Mesothelial cell of epicardium (in vitro differentiated cells): ENCODE data around the gene POP5. TPM values are rescaled to one million over a fixed set of nuclear protein-coding genes. Genes with fewer than 3 reads are reported as not detected.

Experiments
- DNase-seq, 2 experiments: peaks; one replicate each; pipeline ENCODE4 v3.0.0; 2021; ENCODE audit warnings: low spot score in 2 of 2; ENCODE audit not compliant: unreplicated experiment in 2 of 2
- H3K27ac Mint-ChIP-seq: 2 replicates; pipeline ENCODE4 v1.8.0; 2021; ENCODE audit warnings: mixed read lengths
- H3K27me3 Mint-ChIP-seq: 2 replicates; pipeline ENCODE4 v1.8.0; 2021; ENCODE audit warnings: low read depth, mixed read lengths
- H3K36me3 Mint-ChIP-seq: 2 replicates; pipeline ENCODE4 v1.8.0; 2021; ENCODE audit warnings: mixed read lengths
- H3K4me1 Mint-ChIP-seq: 2 replicates; pipeline ENCODE4 v1.8.0; 2021; ENCODE audit warnings: mixed read lengths
- H3K4me3 Mint-ChIP-seq: 2 replicates; pipeline ENCODE4 v1.8.0; 2021; ENCODE audit warnings: mild to moderate bottlenecking, moderate library complexity, mixed read lengths
- H3K9me3 Mint-ChIP-seq: 2 replicates; pipeline ENCODE4 v1.8.0; 2021; ENCODE audit warnings: mixed read lengths
- total RNA-seq: library from RNA; stranded (reverse); gene quantifications from 3 replicates; pipeline ENCODE4 v1.2.1, GENCODE V29; 2021
- TF ChIP-seq, protein P1 (sequence below): fragments of 200-600 bp; sonication (generic); IDR thresholded peaks from one replicate; pipeline ENCODE4 v1.5.0; 2021; ENCODE audit warnings: antibody characterized with exemption; ENCODE audit not compliant: unreplicated experiment

POP5 gene
- total RNA-seq, 1 donor from 2014 or later = 38.6 TPM

DNA sequence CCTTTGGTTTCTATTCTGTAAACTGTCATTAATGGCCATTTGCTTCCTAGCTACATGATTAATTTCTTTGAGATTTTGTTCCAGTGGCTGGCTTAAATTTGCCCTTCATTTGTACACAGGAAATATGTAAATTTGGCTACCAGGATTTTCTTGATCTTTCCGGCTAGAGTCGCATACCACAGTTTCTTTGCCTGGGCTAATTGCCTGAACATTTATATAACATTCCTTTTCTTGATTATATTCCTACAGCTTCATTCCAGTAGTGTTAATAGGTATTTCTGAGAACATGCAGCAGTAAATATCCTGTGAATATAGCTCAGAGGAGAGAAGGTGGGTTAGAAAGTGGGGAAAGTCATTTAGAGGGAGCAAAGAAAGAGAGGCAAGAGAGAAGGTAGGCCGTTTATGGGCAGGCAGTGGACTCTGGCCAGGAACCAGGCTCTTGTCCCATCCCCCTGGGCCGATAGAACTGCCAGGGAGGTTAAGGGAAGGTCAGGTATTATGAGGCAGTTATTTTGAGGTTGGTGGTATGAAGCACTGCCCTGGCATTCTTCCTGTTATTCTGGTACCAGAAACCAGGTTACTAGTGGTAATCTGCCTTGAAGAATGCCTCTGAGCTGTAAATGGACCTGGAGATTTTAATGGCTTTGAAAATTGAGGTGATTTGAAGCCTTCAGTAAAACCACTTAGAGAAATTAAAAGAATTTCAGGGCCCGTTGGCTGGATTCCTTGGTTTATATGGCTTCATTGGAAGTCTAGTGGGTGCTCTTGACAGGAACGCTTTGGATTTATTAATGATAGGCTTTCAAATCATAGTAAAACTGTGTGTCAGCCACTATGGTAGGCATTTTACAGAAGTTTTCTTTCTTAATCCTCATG lies 42.7 kb downstream of the POP5 start:
- no peaks in the 10 kb centered on the region for H3K9me3 Mint-ChIP-seq
- H3K36me3 Mint-ChIP-seq = peaks cover 3% of the 10 kb centered on the region
- no peak for DNase-seq
- peaks cover 47% of the 10 kb centered on the region for H3K4me1 Mint-ChIP-seq
- H3K4me3 Mint-ChIP-seq = peak overlapping the region; percentile 44
- TF ChIP-seq, protein P1, sequence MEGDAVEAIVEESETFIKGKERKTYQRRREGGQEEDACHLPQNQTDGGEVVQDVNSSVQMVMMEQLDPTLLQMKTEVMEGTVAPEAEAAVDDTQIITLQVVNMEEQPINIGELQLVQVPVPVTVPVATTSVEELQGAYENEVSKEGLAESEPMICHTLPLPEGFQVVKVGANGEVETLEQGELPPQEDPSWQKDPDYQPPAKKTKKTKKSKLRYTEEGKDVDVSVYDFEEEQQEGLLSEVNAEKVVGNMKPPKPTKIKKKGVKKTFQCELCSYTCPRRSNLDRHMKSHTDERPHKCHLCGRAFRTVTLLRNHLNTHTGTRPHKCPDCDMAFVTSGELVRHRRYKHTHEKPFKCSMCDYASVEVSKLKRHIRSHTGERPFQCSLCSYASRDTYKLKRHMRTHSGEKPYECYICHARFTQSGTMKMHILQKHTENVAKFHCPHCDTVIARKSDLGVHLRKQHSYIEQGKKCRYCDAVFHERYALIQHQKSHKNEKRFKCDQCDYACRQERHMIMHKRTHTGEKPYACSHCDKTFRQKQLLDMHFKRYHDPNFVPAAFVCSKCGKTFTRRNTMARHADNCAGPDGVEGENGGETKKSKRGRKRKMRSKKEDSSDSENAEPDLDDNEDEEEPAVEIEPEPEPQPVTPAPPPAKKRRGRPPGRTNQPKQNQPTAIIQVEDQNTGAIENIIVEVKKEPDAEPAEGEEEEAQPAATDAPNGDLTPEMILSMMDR = no peak
- peak overlapping the region; percentile 84 for H3K27ac Mint-ChIP-seq
- H3K27me3 Mint-ChIP-seq = no peaks in the 10 kb centered on the region

DNA sequence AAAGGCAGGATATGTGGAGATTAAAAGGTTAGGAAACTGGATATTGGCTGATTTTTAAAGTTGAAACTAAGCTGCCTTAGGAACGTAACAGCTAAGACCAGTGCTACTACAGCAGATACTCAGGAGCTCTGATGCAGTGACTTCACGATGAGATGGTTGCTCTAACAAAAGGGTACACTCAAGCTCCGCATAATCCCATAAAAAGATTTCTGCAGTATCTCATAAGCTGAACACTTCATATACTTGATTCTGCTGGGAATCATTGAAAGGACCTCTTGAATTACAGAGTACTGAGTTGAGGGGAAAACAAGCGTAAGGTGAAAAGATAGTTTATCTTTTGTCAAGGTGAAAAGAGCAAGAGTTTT lies 43.4 kb downstream of the POP5 start:
- H3K4me1 Mint-ChIP-seq = peaks cover 47% of the 10 kb centered on the region
- H3K27ac Mint-ChIP-seq = peak overlapping the region; percentile 84
- no peak for DNase-seq
- peak overlapping the region; percentile 44 for H3K4me3 Mint-ChIP-seq
- no peaks in the 10 kb centered on the region for H3K9me3 Mint-ChIP-seq
- H3K36me3 Mint-ChIP-seq = peaks cover 3% of the 10 kb centered on the region
- H3K27me3 Mint-ChIP-seq = no peaks in the 10 kb centered on the region
- TF ChIP-seq, protein P1 = no peak

DNA sequence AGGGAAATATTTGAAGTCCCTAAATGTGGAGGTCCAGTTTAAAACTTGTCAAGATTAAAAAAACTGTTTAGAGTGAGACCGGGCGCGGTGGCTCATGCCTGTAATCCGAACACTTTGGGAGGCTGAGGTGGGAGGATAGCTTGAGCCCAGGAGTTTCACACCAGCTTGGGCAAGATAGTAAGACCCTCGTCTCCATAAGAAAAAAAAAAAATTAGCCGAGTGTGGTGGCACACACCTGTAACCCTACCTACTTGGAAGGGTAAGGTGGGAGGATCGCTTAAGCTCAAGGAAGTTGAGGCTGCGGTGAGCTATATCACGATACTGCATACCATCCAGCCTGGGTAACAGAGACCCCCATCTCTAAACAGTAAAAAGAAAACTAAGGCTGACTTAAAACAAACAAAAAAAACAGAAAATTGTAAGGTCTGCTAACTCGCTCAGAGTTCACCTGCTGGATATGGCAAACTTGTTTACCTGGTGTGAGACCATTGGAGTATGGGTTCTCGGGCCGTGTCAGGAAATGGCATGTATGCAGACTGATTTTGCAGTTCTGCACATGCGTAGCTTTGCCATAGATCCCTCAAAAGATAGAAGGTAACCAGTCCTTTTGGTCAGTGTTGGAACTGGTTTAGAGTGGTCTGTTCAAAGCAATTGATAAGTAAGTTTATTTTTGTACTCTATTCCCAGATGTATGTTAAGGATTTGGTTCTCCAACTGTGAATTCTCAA lies 45.0 kb downstream of the POP5 start:
- TF ChIP-seq, protein P1 = no peak
- Mint-ChIP-seq H3K9me3 (no peaks in the 10 kb centered on the region), H3K4me1 (peaks cover 47% of the 10 kb centered on the region), H3K27me3 (no peaks in the 10 kb centered on the region), H3K27ac (peak overlapping the region; percentile 84), H3K4me3 (peak overlapping the region; percentile 95), H3K36me3 (peaks cover 3% of the 10 kb centered on the region)
- no peak for DNase-seq

DNA sequence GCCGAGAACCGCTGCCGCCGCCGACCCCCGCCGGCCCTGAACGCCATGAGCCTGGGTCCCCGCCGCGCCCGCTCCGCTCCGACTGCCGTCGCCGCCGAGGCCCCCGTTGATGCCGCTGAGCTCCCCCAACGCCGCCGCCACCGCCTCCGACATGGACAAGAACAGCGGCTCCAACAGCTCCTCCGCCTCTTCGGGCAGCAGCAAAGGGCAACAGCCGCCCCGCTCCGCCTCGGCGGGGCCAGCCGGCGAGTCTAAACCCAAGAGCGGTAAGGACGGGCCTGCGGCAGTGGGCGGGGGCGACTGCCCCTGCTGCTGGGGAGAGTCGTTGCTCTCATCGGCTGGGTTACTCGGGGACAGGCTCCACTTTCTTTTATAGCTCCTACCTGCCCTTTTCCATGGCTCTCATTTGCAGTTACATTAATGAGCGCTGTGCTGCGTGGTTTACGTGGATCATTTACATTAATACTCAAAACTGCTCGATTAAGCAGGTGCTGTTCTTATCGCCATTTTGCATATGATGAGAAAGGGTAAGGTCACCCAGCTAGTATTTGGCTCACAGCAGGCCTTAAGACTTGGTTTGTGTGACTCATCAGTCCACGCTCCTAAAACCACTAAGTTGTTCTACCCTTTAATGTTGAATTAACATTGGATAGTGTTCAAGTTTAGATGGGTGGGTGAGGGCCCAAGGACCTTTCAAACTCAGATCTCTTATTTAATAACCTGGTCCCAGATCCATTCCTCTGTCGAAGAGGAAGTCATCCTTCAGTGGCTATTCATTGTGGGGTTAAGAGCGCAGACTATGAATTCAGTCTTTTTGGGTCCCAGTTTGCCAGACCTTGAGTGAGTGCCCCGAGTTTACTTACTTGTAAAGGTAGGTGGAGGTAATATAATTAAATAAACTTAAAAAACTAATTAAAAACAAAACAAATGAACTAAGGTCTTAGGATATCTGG lies 46.2 kb downstream of the POP5 start:
- peak overlapping the region; percentile 96 for H3K27ac Mint-ChIP-seq
- H3K4me1 Mint-ChIP-seq = peaks cover 45% of the 10 kb centered on the region
- H3K4me3 Mint-ChIP-seq = peak overlapping the region; percentile 95
- no peaks in the 10 kb centered on the region for H3K9me3 Mint-ChIP-seq
- H3K36me3 Mint-ChIP-seq = no peaks in the 10 kb centered on the region
- H3K27me3 Mint-ChIP-seq = no peaks in the 10 kb centered on the region
- peak; percentile 35 to 72 for DNase-seq
- TF ChIP-seq, protein P1 = no peak

DNA sequence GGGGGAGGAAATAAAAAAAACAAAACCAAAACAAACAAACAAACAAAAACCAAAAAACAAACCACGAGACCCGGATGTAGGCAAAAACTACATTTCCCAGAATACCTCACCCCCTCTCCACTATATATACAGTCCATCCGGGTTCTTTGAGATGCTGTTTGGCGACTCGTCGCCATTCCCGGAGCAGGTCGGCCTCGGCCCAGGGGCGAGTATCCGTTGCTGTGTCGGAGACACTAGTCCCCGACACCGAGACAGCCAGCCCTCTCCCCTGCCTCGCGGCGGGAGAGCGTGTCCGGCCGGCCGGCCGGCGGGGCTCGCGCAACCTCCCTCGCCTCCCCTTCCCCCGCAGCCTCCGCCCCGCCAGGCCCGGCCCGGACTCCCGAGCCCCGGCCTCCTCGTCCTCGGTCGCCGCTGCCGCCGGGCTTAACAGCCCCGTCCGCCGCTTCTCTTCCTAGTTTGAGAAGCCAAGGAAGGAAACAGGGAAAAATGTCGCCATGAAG lies 46.9 kb downstream of the POP5 start, which contains the start of gene RNF10:
Gene RNF10, plus strand, starts transcription at position 154 of the 500 bp plus-strand sequence. CDS start 456 bp downstream, outside the sequence.
- TF ChIP-seq, protein P1 = no peak
- DNase-seq = peak; percentile 43 to 75
- H3K9me3 Mint-ChIP-seq = no peaks in the 10 kb centered on the region
- H3K27me3 Mint-ChIP-seq = no peaks in the 10 kb centered on the region
- peak within 1 kb of the TSS; percentile 95 for H3K4me3 Mint-ChIP-seq
- peaks cover 47% of the 10 kb centered on the region for H3K4me1 Mint-ChIP-seq
- no peaks in the 10 kb centered on the region for H3K36me3 Mint-ChIP-seq
- peak within 1 kb of the TSS; percentile 96 for H3K27ac Mint-ChIP-seq
